ENCODE measurements around the gene KAZN.

DNA sequence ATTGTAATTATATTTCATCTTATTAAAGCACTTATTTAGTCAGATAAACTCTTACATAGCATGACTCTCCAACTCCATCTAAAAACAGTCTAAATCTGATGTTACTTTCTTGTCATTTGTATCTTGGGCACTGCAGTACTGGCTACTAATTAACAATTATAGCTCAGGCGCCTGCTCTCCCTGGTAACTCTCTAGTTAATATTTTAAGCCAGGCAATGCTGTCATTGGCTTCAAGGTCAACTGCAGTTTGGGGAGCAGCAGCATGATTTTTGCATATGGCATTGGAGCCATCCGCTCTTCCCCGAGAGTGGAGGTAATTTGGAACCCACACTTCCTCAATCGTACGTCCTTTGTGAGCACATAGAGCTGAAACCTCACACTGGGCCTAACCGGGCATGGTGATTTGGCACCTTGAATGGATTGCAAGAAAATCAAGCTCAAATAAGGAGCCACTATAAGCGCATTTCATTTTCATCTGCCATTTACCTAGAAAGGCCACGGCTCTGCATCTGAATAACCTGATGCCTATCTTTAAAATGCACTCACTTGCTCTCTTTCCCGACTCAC is 187.7 kb downstream of the KAZN start:
- no peak for TF ChIP-seq POLR2A (IDR thresholded peaks at IDR 0.05)
- TF ChIP-seq, protein P1, sequence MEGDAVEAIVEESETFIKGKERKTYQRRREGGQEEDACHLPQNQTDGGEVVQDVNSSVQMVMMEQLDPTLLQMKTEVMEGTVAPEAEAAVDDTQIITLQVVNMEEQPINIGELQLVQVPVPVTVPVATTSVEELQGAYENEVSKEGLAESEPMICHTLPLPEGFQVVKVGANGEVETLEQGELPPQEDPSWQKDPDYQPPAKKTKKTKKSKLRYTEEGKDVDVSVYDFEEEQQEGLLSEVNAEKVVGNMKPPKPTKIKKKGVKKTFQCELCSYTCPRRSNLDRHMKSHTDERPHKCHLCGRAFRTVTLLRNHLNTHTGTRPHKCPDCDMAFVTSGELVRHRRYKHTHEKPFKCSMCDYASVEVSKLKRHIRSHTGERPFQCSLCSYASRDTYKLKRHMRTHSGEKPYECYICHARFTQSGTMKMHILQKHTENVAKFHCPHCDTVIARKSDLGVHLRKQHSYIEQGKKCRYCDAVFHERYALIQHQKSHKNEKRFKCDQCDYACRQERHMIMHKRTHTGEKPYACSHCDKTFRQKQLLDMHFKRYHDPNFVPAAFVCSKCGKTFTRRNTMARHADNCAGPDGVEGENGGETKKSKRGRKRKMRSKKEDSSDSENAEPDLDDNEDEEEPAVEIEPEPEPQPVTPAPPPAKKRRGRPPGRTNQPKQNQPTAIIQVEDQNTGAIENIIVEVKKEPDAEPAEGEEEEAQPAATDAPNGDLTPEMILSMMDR (IDR thresholded peaks at IDR 0.05 in 8 of 11, conservative IDR thresholded peaks at IDR 0.05 in 3 of 11): no peak
